Measurements from ENCODE around the gene AMMECR1L.
"Not testable (repeated sequence)": the region's sequence is repeated elsewhere in the genome, so short reads cannot be mapped to it uniquely, and the experiment has no call there.

Gene AMMECR1L

DNA sequence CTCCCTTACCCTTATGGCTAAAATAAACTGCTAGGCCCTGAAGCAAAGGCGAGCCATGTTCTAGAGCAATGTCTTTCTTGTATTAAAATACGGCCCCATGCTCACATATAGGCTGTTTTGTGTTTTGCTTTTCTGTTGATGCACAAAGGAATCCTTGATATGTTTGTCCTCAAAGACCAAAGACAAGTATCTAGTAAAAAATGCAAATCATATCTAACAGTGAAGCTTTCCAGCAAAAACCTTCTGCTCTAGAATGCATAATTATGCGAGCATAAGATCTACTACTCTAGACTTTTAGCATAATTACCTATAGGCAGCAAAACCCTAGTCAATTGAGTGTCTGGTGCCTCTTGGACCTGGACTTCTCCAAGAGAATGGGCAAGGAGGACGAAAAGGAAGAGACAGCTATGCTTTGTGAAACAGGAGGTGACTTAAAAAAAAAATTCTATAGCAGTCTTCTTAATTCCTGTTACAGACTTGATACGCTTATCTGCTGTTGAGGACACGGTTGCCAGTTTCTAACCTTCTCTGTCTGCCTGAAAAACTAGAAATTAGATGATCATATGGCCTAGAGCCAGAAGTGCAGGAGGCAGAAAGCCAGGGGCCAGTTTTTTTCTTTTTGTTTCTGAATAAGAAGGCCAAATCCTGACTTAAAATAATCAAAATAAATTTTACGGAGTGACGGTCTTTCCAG is 1.5 kb upstream of the AMMECR1L start:
- peaks cover 16% of the 10 kb centered on the region for H3K36me3 ChIP-seq (ENCODE audit: control insufficient read depth, insufficient read depth, low read length)
- peak overlapping the region; percentile 86 for H3K4me3 ChIP-seq (ENCODE audit: low read depth, low read length)
- H3K27me3 ChIP-seq (ENCODE audit: control insufficient read depth, insufficient read depth, low read length) = no peaks in the 10 kb centered on the region
- H3K9me3 ChIP-seq (ENCODE audit: control insufficient read depth, insufficient read depth, low read depth, low read length) = no peaks in the 10 kb centered on the region
- peaks cover 23% of the 10 kb centered on the region for H3K4me1 ChIP-seq (ENCODE audit: control insufficient read depth, insufficient read depth, low read length)
- H3K27ac ChIP-seq (ENCODE audit: low read depth, low read length) = no peak overlapping the region
- H3K9ac ChIP-seq (ENCODE audit: low read length) = no peak overlapping the region

GRCh38 chr2:127886593-127886935 is 808 bp upstream of the AMMECR1L start:
- Histone ChIP-seq H3K36me3 (ENCODE audit: control insufficient read depth, insufficient read depth, low read length) (peaks cover 23% of the 10 kb centered on the region), H3K4me1 (ENCODE audit: control insufficient read depth, insufficient read depth, low read length) (peaks cover 17% of the 10 kb centered on the region), H3K9ac (ENCODE audit: low read length) (peak overlapping the region; percentile 82), H3K4me3 (ENCODE audit: low read depth, low read length) (peak overlapping the region; percentile 86)
- H3K9me3 ChIP-seq (ENCODE audit: control insufficient read depth, insufficient read depth, low read depth, low read length); H3K27ac ChIP-seq (ENCODE audit: low read depth, low read length); H3K27me3 ChIP-seq (ENCODE audit: control insufficient read depth, insufficient read depth, low read length): not testable (repeated sequence)

DNA sequence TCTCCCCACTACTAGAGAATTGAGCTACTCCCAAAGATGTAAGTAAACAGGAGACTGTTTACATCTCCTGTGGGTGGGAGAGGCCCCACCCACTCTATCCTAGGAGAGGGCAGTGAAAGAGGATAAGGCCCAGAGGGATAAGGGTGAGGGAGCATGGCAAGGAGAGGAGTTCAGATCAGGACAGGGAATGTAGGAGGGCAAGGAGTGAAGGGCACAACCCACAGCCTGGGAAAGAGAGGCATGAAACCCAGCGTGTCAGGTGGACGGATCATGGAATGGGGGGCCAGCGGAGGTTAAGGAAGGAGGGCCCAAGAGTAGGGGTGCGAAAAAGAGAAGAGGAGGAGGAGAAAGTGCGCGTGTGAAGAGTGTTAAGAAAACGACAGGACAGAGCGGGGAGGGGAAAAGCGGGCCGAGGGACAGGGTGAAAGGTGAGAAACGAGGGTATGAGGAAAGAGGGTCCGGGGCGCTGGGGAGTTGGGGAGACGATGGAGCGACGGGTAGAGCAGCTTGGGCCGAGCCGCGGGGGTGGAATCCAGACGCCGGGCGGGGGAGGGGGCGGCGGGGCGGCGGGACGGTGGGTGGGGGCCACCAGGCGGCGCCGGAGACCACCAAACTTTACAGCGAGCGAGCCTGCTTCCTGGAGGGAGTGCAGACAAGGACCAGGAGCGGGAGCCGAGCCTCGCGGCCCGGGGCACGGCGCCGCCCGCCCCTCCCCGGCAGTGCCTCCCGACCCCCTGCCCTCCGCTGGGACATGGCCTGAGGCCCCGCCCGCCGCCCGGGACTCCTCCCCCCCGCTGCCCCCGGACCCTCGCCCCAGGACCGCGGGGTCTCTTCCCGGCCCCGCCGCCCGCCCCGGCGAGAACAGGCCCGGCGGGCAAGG is 655 bp downstream of the AMMECR1L start:
- H3K9me3 ChIP-seq (ENCODE audit: control insufficient read depth, insufficient read depth, low read depth, low read length); H3K27me3 ChIP-seq (ENCODE audit: control insufficient read depth, insufficient read depth, low read length); H3K27ac ChIP-seq (ENCODE audit: low read depth, low read length): not testable (repeated sequence)
- Histone ChIP-seq H3K36me3 (ENCODE audit: control insufficient read depth, insufficient read depth, low read length) (peaks cover 37% of the 10 kb centered on the region), H3K4me1 (ENCODE audit: control insufficient read depth, insufficient read depth, low read length) (peaks cover 16% of the 10 kb centered on the region), H3K9ac (ENCODE audit: low read length) (peak overlapping the region; percentile 83), H3K4me3 (ENCODE audit: low read depth, low read length) (peak overlapping the region; percentile 72)

DNA sequence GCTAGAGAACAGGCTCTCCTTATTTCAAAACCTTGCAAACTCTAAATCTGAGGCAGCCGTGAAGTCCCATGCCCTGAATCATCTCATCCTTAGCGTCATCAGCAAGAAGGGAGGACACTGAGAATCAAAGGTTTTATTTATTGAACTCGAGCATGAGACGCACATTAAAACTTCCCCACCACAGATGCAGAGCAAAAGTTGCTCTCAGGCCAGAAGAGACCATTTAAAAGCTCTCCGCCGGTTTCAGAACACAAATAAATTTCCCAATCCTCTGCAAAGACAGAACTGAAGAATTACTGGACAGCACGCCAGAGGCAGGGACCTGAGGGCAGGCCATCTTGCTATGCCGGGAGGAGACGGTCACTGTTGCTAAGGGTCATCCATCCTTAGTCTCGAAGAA is 1.3 kb downstream of the AMMECR1L start:
- Histone ChIP-seq H3K4me1 (ENCODE audit: control insufficient read depth, insufficient read depth, low read length) (peaks cover 16% of the 10 kb centered on the region), H3K36me3 (ENCODE audit: control insufficient read depth, insufficient read depth, low read length) (peaks cover 38% of the 10 kb centered on the region), H3K9ac (ENCODE audit: low read length) (peak overlapping the region; percentile 83), H3K9me3 (ENCODE audit: control insufficient read depth, insufficient read depth, low read depth, low read length) (no peaks in the 10 kb centered on the region), H3K4me3 (ENCODE audit: low read depth, low read length) (peak overlapping the region; percentile 72), H3K27ac (ENCODE audit: low read depth, low read length) (no peak overlapping the region), H3K27me3 (ENCODE audit: control insufficient read depth, insufficient read depth, low read length) (no peaks in the 10 kb centered on the region)

- H3K27ac ChIP-seq (ENCODE audit: low read depth, low read length) = no peak overlapping the region
- peaks cover 41% of the 10 kb centered on the region for H3K36me3 ChIP-seq (ENCODE audit: control insufficient read depth, insufficient read depth, low read length)
- no peak overlapping the region for H3K4me3 ChIP-seq (ENCODE audit: low read depth, low read length)
- no peaks in the 10 kb centered on the region for H3K27me3 ChIP-seq (ENCODE audit: control insufficient read depth, insufficient read depth, low read length)
- no peaks in the 10 kb centered on the region for H3K9me3 ChIP-seq (ENCODE audit: control insufficient read depth, insufficient read depth, low read depth, low read length)
- no peak overlapping the region for H3K9ac ChIP-seq (ENCODE audit: low read length)
- H3K4me1 ChIP-seq (ENCODE audit: control insufficient read depth, insufficient read depth, low read length) = peaks cover 12% of the 10 kb centered on the region
Observed at GRCh38 chr2:127879899-127880298, 5.9 kb downstream of the AMMECR1L start.

DNA sequence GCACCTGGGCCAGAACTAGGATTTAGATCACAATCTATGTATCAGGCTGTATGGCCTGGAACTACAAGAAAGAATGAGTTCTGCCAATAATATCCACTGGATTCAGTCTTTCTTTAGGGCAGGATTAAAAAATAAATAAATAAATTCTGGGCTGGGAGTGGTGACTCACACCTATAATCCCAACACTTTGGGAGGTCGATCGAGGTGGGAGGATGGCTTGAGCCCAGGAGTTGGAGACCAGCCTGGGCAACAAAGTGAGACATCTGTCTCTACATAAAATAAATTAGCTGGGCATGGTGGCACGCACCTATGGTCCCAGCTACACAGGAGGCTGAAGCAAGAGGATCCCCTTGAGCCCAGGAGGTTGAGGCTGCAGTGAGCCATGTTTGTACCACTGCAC is 8.1 kb downstream of the AMMECR1L start:
- Histone ChIP-seq H3K4me3 (ENCODE audit: low read depth, low read length) (no peak overlapping the region), H3K27ac (ENCODE audit: low read depth, low read length) (no peak overlapping the region), H3K9me3 (ENCODE audit: control insufficient read depth, insufficient read depth, low read depth, low read length) (no peaks in the 10 kb centered on the region), H3K27me3 (ENCODE audit: control insufficient read depth, insufficient read depth, low read length) (no peaks in the 10 kb centered on the region), H3K36me3 (ENCODE audit: control insufficient read depth, insufficient read depth, low read length) (peaks cover 44% of the 10 kb centered on the region), H3K4me1 (ENCODE audit: control insufficient read depth, insufficient read depth, low read length) (no peaks in the 10 kb centered on the region), H3K9ac (ENCODE audit: low read length) (no peak overlapping the region)

- Histone ChIP-seq H3K9me3 (ENCODE audit: control insufficient read depth, insufficient read depth, low read depth, low read length) (no peaks in the 10 kb centered on the region), H3K27ac (ENCODE audit: low read depth, low read length) (no peak overlapping the region), H3K9ac (ENCODE audit: low read length) (no peak overlapping the region), H3K4me1 (ENCODE audit: control insufficient read depth, insufficient read depth, low read length) (no peaks in the 10 kb centered on the region), H3K36me3 (ENCODE audit: control insufficient read depth, insufficient read depth, low read length) (peaks cover 44% of the 10 kb centered on the region), H3K4me3 (ENCODE audit: low read depth, low read length) (no peak overlapping the region), H3K27me3 (ENCODE audit: control insufficient read depth, insufficient read depth, low read length) (no peaks in the 10 kb centered on the region)
Observed at GRCh38 chr2:127877136-127877535, 8.6 kb downstream of the AMMECR1L start.

GRCh38 chr2:127874378-127875269 is 11.1 kb downstream of the AMMECR1L start:
- Histone ChIP-seq H3K36me3 (ENCODE audit: control insufficient read depth, insufficient read depth, low read length) (peaks cover 42% of the 10 kb centered on the region), H3K4me3 (ENCODE audit: low read depth, low read length) (no peak overlapping the region), H3K27ac (ENCODE audit: low read depth, low read length) (no peak overlapping the region), H3K9ac (ENCODE audit: low read length) (no peak overlapping the region), H3K9me3 (ENCODE audit: control insufficient read depth, insufficient read depth, low read depth, low read length) (no peaks in the 10 kb centered on the region), H3K4me1 (ENCODE audit: control insufficient read depth, insufficient read depth, low read length) (no peaks in the 10 kb centered on the region), H3K27me3 (ENCODE audit: control insufficient read depth, insufficient read depth, low read length) (no peaks in the 10 kb centered on the region)

GRCh38 chr2:127873707-127874303 is 12.0 kb downstream of the AMMECR1L start:
- peaks cover 47% of the 10 kb centered on the region for H3K36me3 ChIP-seq (ENCODE audit: control insufficient read depth, insufficient read depth, low read length)
- H3K4me1 ChIP-seq (ENCODE audit: control insufficient read depth, insufficient read depth, low read length) = no peaks in the 10 kb centered on the region
- no peaks in the 10 kb centered on the region for H3K27me3 ChIP-seq (ENCODE audit: control insufficient read depth, insufficient read depth, low read length)
- H3K9ac ChIP-seq (ENCODE audit: low read length) = no peak overlapping the region
- no peak overlapping the region for H3K4me3 ChIP-seq (ENCODE audit: low read depth, low read length)
- no peak overlapping the region for H3K27ac ChIP-seq (ENCODE audit: low read depth, low read length)
- no peaks in the 10 kb centered on the region for H3K9me3 ChIP-seq (ENCODE audit: control insufficient read depth, insufficient read depth, low read depth, low read length)

GRCh38 chr2:127872354-127872753 is 13.4 kb downstream of the AMMECR1L start:
- Histone ChIP-seq H3K4me3 (ENCODE audit: low read depth, low read length) (no peak overlapping the region), H3K36me3 (ENCODE audit: control insufficient read depth, insufficient read depth, low read length) (peaks cover 61% of the 10 kb centered on the region), H3K9ac (ENCODE audit: low read length) (no peak overlapping the region), H3K27me3 (ENCODE audit: control insufficient read depth, insufficient read depth, low read length) (no peaks in the 10 kb centered on the region), H3K9me3 (ENCODE audit: control insufficient read depth, insufficient read depth, low read depth, low read length) (no peaks in the 10 kb centered on the region), H3K4me1 (ENCODE audit: control insufficient read depth, insufficient read depth, low read length) (no peaks in the 10 kb centered on the region), H3K27ac (ENCODE audit: low read depth, low read length) (no peak overlapping the region)
